ENCODE results near the gene ABRACL.

The ABRACL gene

GRCh38 chr6:139003751-139004150, 24.8 kb upstream of the ABRACL start:
- no peak overlapping the region for H4K91ac ChIP-seq (ENCODE audit: low read depth, low read length, poor library complexity)
- no peak overlapping the region for H2BK5ac ChIP-seq (ENCODE audit: low read length)
- DNase-seq (ENCODE audit: low spot score) = no peak

GRCh38 chr6:139006477-139006876, 22.1 kb upstream of the ABRACL start:
- Histone ChIP-seq H2BK12ac (ENCODE audit: low read length) (no peak overlapping the region), H3K79me1 (ENCODE audit: low read depth, low read length) (no peaks in the 10 kb centered on the region), H3K14ac (ENCODE audit: low read length) (no peak overlapping the region), H4K91ac (ENCODE audit: low read depth, low read length, poor library complexity) (no peak overlapping the region), H3K18ac (ENCODE audit: low read length) (no peak overlapping the region), H3K4me3 (ENCODE audit: low read length in 2 of 2) (no peak overlapping the region), H3K36me3 (replicated peaks in 1 of 2; ENCODE audit: control insufficient read depth in 2 of 2, insufficient read depth in 2 of 2, low read length in 2 of 2) (no peaks in the 10 kb centered on the region), H3K9ac (ENCODE audit: low read depth, low read length, poor library complexity) (no peak overlapping the region), H2AK5ac (ENCODE audit: low read depth, low read length) (no peak overlapping the region), H2AFZ (ENCODE audit: low read length) (no peak overlapping the region), H2BK5ac (ENCODE audit: low read length) (no peak overlapping the region), H4K8ac (ENCODE audit: low read depth, low read length) (no peak overlapping the region), H2BK15ac (ENCODE audit: low read length) (no peak overlapping the region), H3K27ac (replicated peaks; ENCODE audit: low read length) (no peak overlapping the region), H3K4me2 (ENCODE audit: insufficient read depth, low read length, poor library complexity, severe bottlenecking) (no peak overlapping the region), H3K27me3 (ENCODE audit: control insufficient read depth in 3 of 3, insufficient read depth in 3 of 3, low read depth in 1 of 3, low read length in 3 of 3) (peaks cover 0 to 11% (median 0%) of the 10 kb centered on the region in 3 experiments), H3K23ac (ENCODE audit: low read depth, low read length, poor library complexity) (no peak overlapping the region), H3K4ac (ENCODE audit: low read length) (no peak overlapping the region), H2BK120ac (ENCODE audit: low read depth, low read length) (no peak overlapping the region), H3K4me1 (ENCODE audit: control insufficient read depth in 2 of 2, insufficient read depth in 1 of 2, low read depth in 1 of 2, low read length in 2 of 2) (no peaks in the 10 kb centered on the region), H3K9me3 (replicated peaks in 1 of 2; ENCODE audit: control insufficient read depth in 2 of 2, insufficient read depth in 1 of 2, low read depth in 1 of 2, low read length in 2 of 2) (no peaks in the 10 kb centered on the region)
- no peak for DNase-seq (ENCODE audit: low spot score)
- WGBS, 2 donors (ENCODE audit: extremely low coverage in 2 of 2, insufficient read length in 2 of 2, insufficient replicate concordance in 1 of 2) = no CpG with 5 or more reads among the region's 3 CpGs

More at GRCh38 chr6:139003751-139004150, 24.8 kb upstream of the ABRACL start:
- no peak overlapping the region for H3K4ac ChIP-seq (ENCODE audit: low read length)
- no peak overlapping the region for H3K9ac ChIP-seq (ENCODE audit: low read depth, low read length, poor library complexity)
- peaks cover 0 to 18% (median 0%) of the 10 kb centered on the region in 3 experiments for H3K27me3 ChIP-seq (ENCODE audit: control insufficient read depth in 3 of 3, insufficient read depth in 3 of 3, low read depth in 1 of 3, low read length in 3 of 3)
- H3K18ac ChIP-seq (ENCODE audit: low read length) = no peak overlapping the region
- no peaks in the 10 kb centered on the region for H3K9me3 ChIP-seq (replicated peaks in 1 of 2; ENCODE audit: control insufficient read depth in 2 of 2, insufficient read depth in 1 of 2, low read depth in 1 of 2, low read length in 2 of 2)
- no peak overlapping the region for H3K23ac ChIP-seq (ENCODE audit: low read depth, low read length, poor library complexity)
- H3K4me3 ChIP-seq (ENCODE audit: low read length in 2 of 2) = no peak overlapping the region
- no peaks in the 10 kb centered on the region for H3K36me3 ChIP-seq (replicated peaks in 1 of 2; ENCODE audit: control insufficient read depth in 2 of 2, insufficient read depth in 2 of 2, low read length in 2 of 2)
- no peak overlapping the region for H2BK120ac ChIP-seq (ENCODE audit: low read depth, low read length)
- no peak overlapping the region for H3K14ac ChIP-seq (ENCODE audit: low read length)
- no peak overlapping the region for H2BK12ac ChIP-seq (ENCODE audit: low read length)
- no peak overlapping the region for H2AFZ ChIP-seq (ENCODE audit: low read length)
- no peaks in the 10 kb centered on the region for H3K4me1 ChIP-seq (ENCODE audit: control insufficient read depth in 2 of 2, insufficient read depth in 1 of 2, low read depth in 1 of 2, low read length in 2 of 2)
- H3K79me1 ChIP-seq (ENCODE audit: low read depth, low read length) = no peaks in the 10 kb centered on the region
- no peak overlapping the region for H2BK15ac ChIP-seq (ENCODE audit: low read length)
- H3K27ac ChIP-seq (replicated peaks; ENCODE audit: low read length) = no peak overlapping the region
- no peak overlapping the region for H2AK5ac ChIP-seq (ENCODE audit: low read depth, low read length)
- H4K8ac ChIP-seq (ENCODE audit: low read depth, low read length) = no peak overlapping the region
- no peak overlapping the region for H3K4me2 ChIP-seq (ENCODE audit: insufficient read depth, low read length, poor library complexity, severe bottlenecking)

- DNase-seq (ENCODE audit: low spot score) = no peak
- Histone ChIP-seq H2AK5ac (ENCODE audit: low read depth, low read length) (no peak overlapping the region), H3K4me1 (ENCODE audit: control insufficient read depth in 2 of 2, insufficient read depth in 1 of 2, low read depth in 1 of 2, low read length in 2 of 2) (no peaks in the 10 kb centered on the region), H3K4me3 (ENCODE audit: low read length in 2 of 2) (no peak overlapping the region), H2BK120ac (ENCODE audit: low read depth, low read length) (no peak overlapping the region), H3K14ac (ENCODE audit: low read length) (no peak overlapping the region), H2BK5ac (ENCODE audit: low read length) (no peak overlapping the region), H3K9me3 (replicated peaks in 1 of 2; ENCODE audit: control insufficient read depth in 2 of 2, insufficient read depth in 1 of 2, low read depth in 1 of 2, low read length in 2 of 2) (no peaks in the 10 kb centered on the region), H2BK12ac (ENCODE audit: low read length) (no peak overlapping the region), H3K36me3 (replicated peaks in 1 of 2; ENCODE audit: control insufficient read depth in 2 of 2, insufficient read depth in 2 of 2, low read length in 2 of 2) (no peaks in the 10 kb centered on the region), H3K79me1 (ENCODE audit: low read depth, low read length) (no peaks in the 10 kb centered on the region), H3K18ac (ENCODE audit: low read length) (no peak overlapping the region), H2AFZ (ENCODE audit: low read length) (no peak overlapping the region), H3K4me2 (ENCODE audit: insufficient read depth, low read length, poor library complexity, severe bottlenecking) (no peak overlapping the region), H3K27ac (replicated peaks; ENCODE audit: low read length) (no peak overlapping the region), H4K91ac (ENCODE audit: low read depth, low read length, poor library complexity) (no peak overlapping the region), H4K8ac (ENCODE audit: low read depth, low read length) (no peak overlapping the region), H3K27me3 (ENCODE audit: control insufficient read depth in 3 of 3, insufficient read depth in 3 of 3, low read depth in 1 of 3, low read length in 3 of 3) (peaks cover 0 to 11% (median 0%) of the 10 kb centered on the region in 3 experiments), H2BK15ac (ENCODE audit: low read length) (no peak overlapping the region), H3K4ac (ENCODE audit: low read length) (no peak overlapping the region), H3K9ac (ENCODE audit: low read depth, low read length, poor library complexity) (no peak overlapping the region), H3K23ac (ENCODE audit: low read depth, low read length, poor library complexity) (no peak overlapping the region)
- WGBS, 2 donors (ENCODE audit: extremely low coverage in 2 of 2, insufficient read length in 2 of 2, insufficient replicate concordance in 1 of 2) = no CpG with 5 or more reads among the region's 1 CpG
Observed at GRCh38 chr6:139007428-139007827, 21.1 kb upstream of the ABRACL start.

GRCh38 chr6:139008117-139008516, 20.4 kb upstream of the ABRACL start:
- no peak overlapping the region for H3K23ac ChIP-seq (ENCODE audit: low read depth, low read length, poor library complexity)
- H2BK15ac ChIP-seq (ENCODE audit: low read length) = no peak overlapping the region
- no peak overlapping the region for H3K27ac ChIP-seq (replicated peaks; ENCODE audit: low read length)
- no peaks in the 10 kb centered on the region for H3K36me3 ChIP-seq (replicated peaks in 1 of 2; ENCODE audit: control insufficient read depth in 2 of 2, insufficient read depth in 2 of 2, low read length in 2 of 2)
- H3K4me2 ChIP-seq (ENCODE audit: insufficient read depth, low read length, poor library complexity, severe bottlenecking) = no peak overlapping the region
- no peak overlapping the region for H2AK5ac ChIP-seq (ENCODE audit: low read depth, low read length)
- no peak overlapping the region for H3K9ac ChIP-seq (ENCODE audit: low read depth, low read length, poor library complexity)
- no peak overlapping the region for H3K4ac ChIP-seq (ENCODE audit: low read length)
- no peaks in the 10 kb centered on the region for H3K9me3 ChIP-seq (replicated peaks in 1 of 2; ENCODE audit: control insufficient read depth in 2 of 2, insufficient read depth in 1 of 2, low read depth in 1 of 2, low read length in 2 of 2)
- no peak overlapping the region for H4K91ac ChIP-seq (ENCODE audit: low read depth, low read length, poor library complexity)
- no peak overlapping the region for H3K18ac ChIP-seq (ENCODE audit: low read length)
- H3K4me1 ChIP-seq (ENCODE audit: control insufficient read depth in 2 of 2, insufficient read depth in 1 of 2, low read depth in 1 of 2, low read length in 2 of 2) = no peaks in the 10 kb centered on the region
- H2BK120ac ChIP-seq (ENCODE audit: low read depth, low read length) = no peak overlapping the region
- H2AFZ ChIP-seq (ENCODE audit: low read length) = no peak overlapping the region
- no peak overlapping the region for H2BK5ac ChIP-seq (ENCODE audit: low read length)
- WGBS, 2 donors (ENCODE audit: extremely low coverage in 2 of 2, insufficient read length in 2 of 2, insufficient replicate concordance in 1 of 2) = no CpG with 5 or more reads among the region's 9 CpGs
- no peaks in the 10 kb centered on the region for H3K79me1 ChIP-seq (ENCODE audit: low read depth, low read length)
- no peak overlapping the region for H3K14ac ChIP-seq (ENCODE audit: low read length)
- no peak overlapping the region for H2BK12ac ChIP-seq (ENCODE audit: low read length)
- H3K4me3 ChIP-seq (ENCODE audit: low read length in 2 of 2) = no peak overlapping the region
- no peak overlapping the region for H4K8ac ChIP-seq (ENCODE audit: low read depth, low read length)
- no peak for DNase-seq (ENCODE audit: low spot score)
- H3K27me3 ChIP-seq (ENCODE audit: control insufficient read depth in 3 of 3, insufficient read depth in 3 of 3, low read depth in 1 of 3, low read length in 3 of 3) = peaks cover 0 to 11% (median 0%) of the 10 kb centered on the region in 3 experiments
